Stimulated activated CD4-positive, alpha-beta T cell treated with anti-CD3 and anti-CD28 coated beads, TNF-alpha, amount 100 ng/mL, for 24 hours (primary cell): ENCODE data around the gene ZKSCAN4.

Experiments
- DNase-seq, 3 experiments: peaks; one replicate each; pipeline ENCODE4 v3.0.0-alpha.2; 2020; ENCODE audit warnings: low read depth in 3 of 3

Gene ZKSCAN4

GRCh38 chr6:28250747-28251146 is 1.3 kb downstream of the ZKSCAN4 start:
- DNase-seq, result no peak

GRCh38 chr6:28248916-28249315 is 3.2 kb downstream of the ZKSCAN4 start:
- DNase-seq, result no peak

- no peak for DNase-seq
These were observed 6.7 kb downstream of the ZKSCAN4 start for GRCh38 chr6:28245206-28245941.

GRCh38 chr6:28243946-28244345 is 8.1 kb downstream of the ZKSCAN4 start:
- no peak for DNase-seq

GRCh38 chr6:28240471-28240870 is 11.6 kb downstream of the ZKSCAN4 start:
- DNase-seq, result no peak

- no peak for DNase-seq
These were observed 12.4 kb downstream of the ZKSCAN4 start for GRCh38 chr6:28239636-28240035.

- DNase-seq, result no peak
These were observed 16.1 kb downstream of the ZKSCAN4 start for GRCh38 chr6:28235912-28236452.

- DNase-seq, result no peak
These were observed 19.3 kb downstream of the ZKSCAN4 start for GRCh38 chr6:28232785-28233184.

GRCh38 chr6:28226460-28226859 is 25.6 kb downstream of the ZKSCAN4 start:
- DNase-seq, result no peak

- peak in 1 of 3 experiments; percentile 49 for DNase-seq
These were observed 26.8 kb downstream of the ZKSCAN4 start, which contains the start of gene ZSCAN9 for GRCh38 chr6:28225056-28225834. TSS of gene ZSCAN9 (plus strand) at chr6:28225275. CDS start at chr6:28227085, 1,810 bp downstream.

GRCh38 chr6:28224131-28225055 is 27.7 kb downstream of the ZKSCAN4 start:
- no peak for DNase-seq

- DNase-seq, result no peak
These were observed 31.6 kb downstream of the ZKSCAN4 start for GRCh38 chr6:28220257-28221133.

GRCh38 chr6:28218312-28219248 is 33.5 kb downstream of the ZKSCAN4 start:
- DNase-seq, result peak in 1 of 3 experiments; percentile 43

- DNase-seq, result no peak
These were observed 34.2 kb downstream of the ZKSCAN4 start for GRCh38 chr6:28217890-28218289.

- no peak for DNase-seq
These were observed 36.6 kb downstream of the ZKSCAN4 start for GRCh38 chr6:28215425-28215824.

- DNase-seq, result no peak
These were observed 38.9 kb downstream of the ZKSCAN4 start for GRCh38 chr6:28213213-28213523.

- DNase-seq, result peak; percentile 18 to 66 (median 40)
These were observed 39.4 kb downstream of the ZKSCAN4 start for GRCh38 chr6:28212510-28213212.

- no peak for DNase-seq
These were observed 40.1 kb downstream of the ZKSCAN4 start for GRCh38 chr6:28211840-28212509.
